ENCODE results near the gene ASS1. TPM values are rescaled to one million over a fixed set of nuclear protein-coding genes. Genes with fewer than 3 reads are reported as not detected.
"Not testable (repeated sequence)": the region's sequence is repeated elsewhere in the genome, so short reads cannot be mapped to it uniquely, and the experiment has no call there.

The ASS1 gene
- 58.4 TPM for polyA plus RNA-seq (2013, experiment 1 of 2; ENCODE audit: insufficient read length)
- 93.2 TPM for polyA plus RNA-seq (2013, experiment 2 of 2; ENCODE audit: insufficient read length)

- DNase-seq: no peak
Measured at GRCh38 chr9:130444565-130445221, at the start of gene ASS1. Gene ASS1, plus strand, starts transcription at chr9:130444961. Its CDS starts 7,268 bp downstream, at chr9:130452229.

GRCh38 chr9:130395810-130396435 is 48.8 kb upstream of the ASS1 start:
- DNase-seq: no peak

GRCh38 chr9:130396581-130396980 is 48.2 kb upstream of the ASS1 start:
- no peak for DNase-seq

GRCh38 chr9:130398487-130399240 is 46.1 kb upstream of the ASS1 start:
- DNase-seq: no peak

GRCh38 chr9:130399768-130400167 is 45.0 kb upstream of the ASS1 start:
- no peak for DNase-seq

GRCh38 chr9:130400870-130401269 is 43.9 kb upstream of the ASS1 start:
- no peak for DNase-seq

- not testable (repeated sequence) for DNase-seq
Measured at GRCh38 chr9:130401742-130402141, 43.0 kb upstream of the ASS1 start.

- no peak for DNase-seq
Measured at GRCh38 chr9:130402243-130402642, 42.5 kb upstream of the ASS1 start.

GRCh38 chr9:130402645-130403440 is 41.9 kb upstream of the ASS1 start:
- no peak for DNase-seq

- DNase-seq: no peak
Measured at GRCh38 chr9:130405657-130406257, 39.0 kb upstream of the ASS1 start.

GRCh38 chr9:130406278-130406895 is 38.4 kb upstream of the ASS1 start:
- no peak for DNase-seq

GRCh38 chr9:130407916-130408663 is 36.7 kb upstream of the ASS1 start:
- DNase-seq: no peak

GRCh38 chr9:130408669-130409068 is 36.1 kb upstream of the ASS1 start:
- no peak for DNase-seq

- DNase-seq: no peak
Measured at GRCh38 chr9:130409246-130409645, 35.5 kb upstream of the ASS1 start.

GRCh38 chr9:130410443-130410842 is 34.3 kb upstream of the ASS1 start:
- DNase-seq: no peak

- no peak for DNase-seq
Measured at GRCh38 chr9:130411566-130411915, 33.2 kb upstream of the ASS1 start.

- no peak for DNase-seq
Measured at GRCh38 chr9:130414081-130414731, 30.6 kb upstream of the ASS1 start.

- DNase-seq: no peak
Measured at GRCh38 chr9:130414910-130415746, 29.6 kb upstream of the ASS1 start.

GRCh38 chr9:130417602-130418001 is 27.2 kb upstream of the ASS1 start:
- DNase-seq: no peak

- DNase-seq: no peak
Measured at GRCh38 chr9:130418776-130419175, 26.0 kb upstream of the ASS1 start.

All from fibroblast of skin of back (primary cell).